GM23338 (cell line): Measurements from ENCODE around the gene MEGF10. TPM values are rescaled to one million over a fixed set of nuclear protein-coding genes. Genes with fewer than 3 reads are reported as not detected.

Experiments used
- ATAC-seq: fragments of 200-7000 bp; cut with Tn5 transposase; 3 replicates; pipeline ENCODE4 v1.9.1; 2020
- DNase-seq: peaks from one replicate; pipeline ENCODE4 v3.0.0-alpha.2; 2015; ENCODE audit warnings: low spot score
- H2AFZ ChIP-seq: fragments of 200-600 bp; sonication (generic); 2 replicates; pipeline ENCODE4 v1.8.0; 2016; ENCODE audit warnings: antibody characterized with exemption, mild to moderate bottlenecking, moderate library complexity
- H3F3A ChIP-seq: fragments of 200-600 bp; sonication (generic); replicated peaks from 2 replicates; pipeline ENCODE4 v1.8.0; 2017; ENCODE audit warnings: antibody characterized with exemption, mixed run types, low read depth
- H3K27ac ChIP-seq: fragments of 200-600 bp; sonication (generic); 2 replicates; pipeline ENCODE4 v1.6.1; 2016; ENCODE audit warnings: low read depth
- H3K27me3 ChIP-seq: fragments of 200-600 bp; sonication (generic); 2 replicates; pipeline ENCODE4 v1.8.0; 2016; ENCODE audit warnings: mild to moderate bottlenecking, mixed run types, moderate library complexity; ENCODE audit not compliant: insufficient read depth
- H3K36me3 ChIP-seq: fragments of 200-600 bp; sonication (generic); 2 replicates; pipeline ENCODE4 v1.8.0; 2016; ENCODE audit warnings: mild to moderate bottlenecking; ENCODE audit not compliant: insufficient read depth
- H3K4me1 ChIP-seq: fragments of 200-600 bp; sonication (generic); 2 replicates; pipeline ENCODE4 v1.8.0; 2016; ENCODE audit warnings: mild to moderate bottlenecking, moderate library complexity; ENCODE audit not compliant: insufficient read depth
- H3K4me2 ChIP-seq: fragments of 200-600 bp; sonication (generic); 2 replicates; pipeline ENCODE4 v1.7.1; 2017; ENCODE audit warnings: mixed run types
- H3K4me3 ChIP-seq: fragments of 200-600 bp; sonication (generic); 2 replicates; pipeline ENCODE4 v1.6.1; 2016; ENCODE audit warnings: mixed run types
- H3K79me2 ChIP-seq: fragments of 200-600 bp; sonication (generic); replicated peaks from 2 replicates; pipeline ENCODE4 v1.8.0; 2017; ENCODE audit warnings: mild to moderate bottlenecking; ENCODE audit not compliant: insufficient read depth
- H3K9me2 ChIP-seq: fragments of 200-600 bp; sonication (generic); 2 replicates; pipeline ENCODE4 v1.8.0; 2017; ENCODE audit not compliant: insufficient read depth
- H4K20me1 ChIP-seq: fragments of 200-600 bp; sonication (generic); replicated peaks from 2 replicates; pipeline ENCODE4 v1.8.0; 2017; ENCODE audit warnings: mild to moderate bottlenecking; ENCODE audit not compliant: insufficient read depth
- H3K27ac Mint-ChIP-seq: 2 replicates; pipeline ENCODE4 v1.8.0; 2020; ENCODE audit warnings: inconsistent platforms, mild to moderate bottlenecking, moderate library complexity, mixed read lengths
- H3K27me3 Mint-ChIP-seq: 3 replicates; pipeline ENCODE4 v1.8.0; 2022; ENCODE audit warnings: low read depth, mild to moderate bottlenecking, moderate library complexity, mixed read lengths, inconsistent platforms; ENCODE audit not compliant: insufficient read depth, poor library complexity
- H3K36me3 Mint-ChIP-seq: 3 replicates; pipeline ENCODE4 v1.8.0; 2021; ENCODE audit warnings: low read depth, mild to moderate bottlenecking, inconsistent platforms, moderate library complexity, mixed read lengths
- H3K4me1 Mint-ChIP-seq: 3 replicates; pipeline ENCODE4 v1.8.0; 2020; ENCODE audit warnings: mild to moderate bottlenecking, inconsistent platforms, mixed read lengths
- H3K4me3 Mint-ChIP-seq: 3 replicates; pipeline ENCODE4 v1.8.0; 2021; ENCODE audit warnings: moderate library complexity, mild to moderate bottlenecking, inconsistent platforms, mixed read lengths
- H3K9me3 Mint-ChIP-seq: 3 replicates; pipeline ENCODE4 v1.8.0; 2020; ENCODE audit warnings: moderate library complexity, mild to moderate bottlenecking, inconsistent platforms, mixed read lengths
- CREB1 ChIP-seq: fragments of 250-450 bp; sonication (Bioruptor Pico); IDR thresholded peaks from 2 replicates; pipeline ENCODE4 v1.5.0; 2020; ENCODE audit warnings: low read depth, mild to moderate bottlenecking, moderate library complexity
- ETS1 ChIP-seq: IDR thresholded peaks from 2 replicates; pipeline ENCODE4 v1.6.1; 2016; ENCODE audit warnings: antibody characterized with exemption
- EZH2 ChIP-seq: fragments of 200-600 bp; sonication (generic); IDR thresholded peaks from one replicate; pipeline ENCODE4 v1.8.0; 2017; ENCODE audit warnings: antibody characterized with exemption, mild to moderate bottlenecking, low read depth; ENCODE audit not compliant: unreplicated experiment
- EZH2phosphoT487 ChIP-seq: fragments of 200-600 bp; sonication (generic); IDR thresholded peaks from one replicate; pipeline ENCODE4 v1.8.1; 2018; ENCODE audit warnings: antibody characterized with exemption; ENCODE audit not compliant: unreplicated experiment
- JUNB ChIP-seq: IDR thresholded peaks from one replicate; pipeline ENCODE4 v1.6.1; 2016; ENCODE audit warnings: antibody characterized with exemption; ENCODE audit not compliant: unreplicated experiment
- NANOG ChIP-seq: IDR thresholded peaks from 2 replicates; pipeline ENCODE4 v1.6.1; 2016; ENCODE audit warnings: antibody characterized with exemption, borderline replicate concordance
- REST ChIP-seq: IDR thresholded peaks from one replicate; pipeline ENCODE4 v1.6.1; 2018; ENCODE audit warnings: antibody characterized with exemption; ENCODE audit not compliant: unreplicated experiment
- STAT1 ChIP-seq: IDR thresholded peaks from one replicate; pipeline ENCODE4 v1.6.1; 2016; ENCODE audit warnings: antibody characterized with exemption; ENCODE audit not compliant: unreplicated experiment
- ZNF114 ChIP-seq: fragments of 250-450 bp; sonication (Bioruptor Pico); IDR thresholded peaks from 2 replicates; pipeline ENCODE4 v1.5.0; 2020; ENCODE audit warnings: mild to moderate bottlenecking, moderate library complexity
- ZNF331 ChIP-seq: fragments of 250-450 bp; sonication (Bioruptor Pico); IDR thresholded peaks from 2 replicates; pipeline ENCODE4 v1.5.0; 2020; ENCODE audit warnings: low read depth, mild to moderate bottlenecking, moderate library complexity
- ZNF462 ChIP-seq: fragments of 250-450 bp; sonication (Bioruptor Pico); IDR thresholded peaks from 2 replicates; pipeline ENCODE4 v1.5.0; 2020; ENCODE audit warnings: mild to moderate bottlenecking, moderate library complexity
- polyA plus RNA-seq: library from polyadenylated mRNA; unstranded; fragments of >200 nt; fragmentation: Nextera tagmentation; extraction: Ambion mirVana; gene quantifications from 2 replicates; pipeline ENCODE4 v1.2.1, GENCODE V29; 2016
- total RNA-seq: library from RNA; depleted of rRNA; stranded (reverse); fragments of >200 nt; shearing (Covaris generic); gene quantifications from 2 replicates; pipeline ENCODE4 v1.2.3, GENCODE V29; 2014
- TF ChIP-seq, protein P1 (sequence below), 2 experiments: fragments of 200-600 bp in 1 of 2; sonication (generic) in 1 of 2; conservative IDR thresholded peaks; 2 replicates each; pipeline versions ENCODE4 v1.5.1 to v1.6.1; 2016 to 2017; ENCODE audit warnings: antibody characterized with exemption in 2 of 2, low read depth in 2 of 2, mild to moderate bottlenecking in 2 of 2, moderate library complexity in 1 of 2

MEGF10 gene
- total and polyA plus RNA-seq, 2 experiments from 2014 or later = 4.5 to 28.3 TPM

GRCh38 chr5:127506616-127507015 is 216.0 kb downstream of the MEGF10 start:
- Histone ChIP-seq H3K27me3 (no peaks in the 10 kb centered on the region), H3K27ac (no peak overlapping the region), H3K4me3 (no peak overlapping the region), H3K79me2 (no peaks in the 10 kb centered on the region), H4K20me1 (no peaks in the 10 kb centered on the region), H3K4me1 (no peaks in the 10 kb centered on the region), H3K9me2 (no peaks in the 10 kb centered on the region), H3F3A (no peaks in the 10 kb centered on the region), H3K36me3 (no peaks in the 10 kb centered on the region), H2AFZ (peak overlapping the region; percentile 83), H3K4me2 (no peak overlapping the region)
- Mint-ChIP-seq H3K36me3 (no peaks in the 10 kb centered on the region), H3K4me3 (no peak overlapping the region), H3K27ac (no peak overlapping the region), H3K27me3 (no peaks in the 10 kb centered on the region), H3K4me1 (peaks cover 8% of the 10 kb centered on the region; the same call in 2 of the 3 replicates), H3K9me3 (no peaks in the 10 kb centered on the region)
- no peak for TF ChIP-seq ZNF462
- TF ChIP-seq, protein P1, sequence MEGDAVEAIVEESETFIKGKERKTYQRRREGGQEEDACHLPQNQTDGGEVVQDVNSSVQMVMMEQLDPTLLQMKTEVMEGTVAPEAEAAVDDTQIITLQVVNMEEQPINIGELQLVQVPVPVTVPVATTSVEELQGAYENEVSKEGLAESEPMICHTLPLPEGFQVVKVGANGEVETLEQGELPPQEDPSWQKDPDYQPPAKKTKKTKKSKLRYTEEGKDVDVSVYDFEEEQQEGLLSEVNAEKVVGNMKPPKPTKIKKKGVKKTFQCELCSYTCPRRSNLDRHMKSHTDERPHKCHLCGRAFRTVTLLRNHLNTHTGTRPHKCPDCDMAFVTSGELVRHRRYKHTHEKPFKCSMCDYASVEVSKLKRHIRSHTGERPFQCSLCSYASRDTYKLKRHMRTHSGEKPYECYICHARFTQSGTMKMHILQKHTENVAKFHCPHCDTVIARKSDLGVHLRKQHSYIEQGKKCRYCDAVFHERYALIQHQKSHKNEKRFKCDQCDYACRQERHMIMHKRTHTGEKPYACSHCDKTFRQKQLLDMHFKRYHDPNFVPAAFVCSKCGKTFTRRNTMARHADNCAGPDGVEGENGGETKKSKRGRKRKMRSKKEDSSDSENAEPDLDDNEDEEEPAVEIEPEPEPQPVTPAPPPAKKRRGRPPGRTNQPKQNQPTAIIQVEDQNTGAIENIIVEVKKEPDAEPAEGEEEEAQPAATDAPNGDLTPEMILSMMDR (conservative IDR thresholded peaks at IDR 0.05; ENCODE audit: low read depth in 2 of 2) = no peak
- no peak for TF ChIP-seq STAT1
- no peak for TF ChIP-seq NANOG
- no peak for TF ChIP-seq ZNF331 (CRISPR knock-in tag)
- no peak for TF ChIP-seq JUNB
- no peak for TF ChIP-seq ETS1
- TF ChIP-seq EZH2 = no peak
- TF ChIP-seq ZNF114 (CRISPR knock-in tag) = no peak
- TF ChIP-seq REST = no peak
- no peak for TF ChIP-seq CREB1 (CRISPR knock-in tag)
- TF ChIP-seq EZH2phosphoT487 = no peak
- DNase-seq (peak; percentile 35), ATAC-seq (peak; percentile 77)
